Psoas muscle (tissue), 8 donors: Measurements from ENCODE around the gene CD109. TPM values are rescaled to one million over a fixed set of nuclear protein-coding genes. Genes with fewer than 3 reads are reported as not detected.
A peak's percentile ranks its signal among the peaks of the same experiment; 100 is the strongest.
"Not testable (repeated sequence)": the region's sequence is repeated elsewhere in the genome, so short reads cannot be mapped to it uniquely, and the experiment has no call there.

Experiments used
- ATAC-seq, 4 donors: fragments of 200-7000 bp; cut with Tn5 transposase; one replicate each; pipeline ENCODE4 v1.9.1; 2020; ENCODE audit warnings: moderate library complexity in 3 of 4, mild to moderate bottlenecking in 2 of 4
- DNase-seq, 2 donors: peaks; one replicate each; pipeline ENCODE4 v3.0.0-alpha.2; 2020
- H3K27ac ChIP-seq: fragments of 200-600 bp; one replicate; pipeline ENCODE4 v1.8.0; 2022
- H3K27me3 ChIP-seq, 3 donors: fragments of 200-600 bp in 1 of 3; one replicate each; pipeline versions ENCODE4 v1.6.1 to v1.8.0; 2013 to 2022; ENCODE audit warnings: low read length in 2 of 3, mild to moderate bottlenecking in 2 of 3, moderate library complexity in 1 of 3; ENCODE audit not compliant: insufficient read depth in 3 of 3
- H3K36me3 ChIP-seq, 2 donors: fragments of 200-600 bp in 1 of 2; one replicate each; pipeline versions ENCODE4 v1.6.1 to v1.8.0; 2013 to 2022; ENCODE audit warnings: low read depth in 1 of 2, mild to moderate bottlenecking in 1 of 2, moderate library complexity in 1 of 2; ENCODE audit not compliant: insufficient read depth in 1 of 2
- H3K4me1 ChIP-seq: fragments of 200-600 bp; one replicate; pipeline ENCODE4 v1.8.0; 2022
- H3K4me3 ChIP-seq: fragments of 200-600 bp; one replicate; pipeline ENCODE4 v1.8.0; 2022; ENCODE audit warnings: mild to moderate bottlenecking
- H3K9me3 ChIP-seq: fragments of 200-600 bp; one replicate; pipeline ENCODE4 v1.8.0; 2022
- WGBS, 3 donors: extraction: QIAGEN DNeasy Blood & Tissue Kit; methylation state at CpG; one replicate each; pipeline versions ENCODE4 v1.1.6 to v1.1.7; 2013; 5-methylcytosine and 5-hydroxymethylcytosine counted together
- intact Hi-C, 2 donors: fragments of 100-400 bp; cut with DNase I; formaldehyde crosslinking; loops; one replicate each; pipeline versions ENCODE4 v1.11.0 to v1.14.2; 2022
- polyA plus RNA-seq, 3 donors: library from polyadenylated mRNA; stranded (reverse); fragments of 200-250 nt; gene quantifications; one replicate each; pipeline ENCODE4 v1.2.3, GENCODE V29; 2013
- total RNA-seq, 4 donors: library from RNA; stranded (reverse); fragmentation: NEBNext Ultra II Directional in 2 of 4; extraction: Animal tissue kit (Norgen Biotek cat#: 25700) in 2 of 4; gene quantifications; one replicate each; pipeline versions ENCODE4 v1.2.1 to v1.2.4, GENCODE V29; 2021 to 2023
- TF ChIP-seq, protein P1 (sequence below): fragments of 200-600 bp; IDR thresholded peaks from one replicate; pipeline ENCODE4 v1.8.0; 2022; ENCODE audit warnings: antibody characterized with exemption
- donor health status: healthy with polysubstance abuse.
- donor health status: DM: no; HTN: no; CAD: no; lungs with moderate emphysema.
- donor health status: Bipolar disorder and iron deficiency.
- donor health status: healthy.
- donor health status: DM: yes; HTN: yes; CAD: no.
- donor health status: DM: no; HTN: no; CAD: no.
- donor health status: DM: no; HTN: no; CAD: no.
- donor health status: DM: yes; HTN: yes; CAD: no.

CD109 gene
- total and polyA plus RNA-seq, 7 donors: 0.31 to 3.9 (median 1.8) TPM

GRCh38 chr6:73830119-73830518 lies 134.1 kb downstream of the CD109 start:
- WGBS, 3 donors: 51 to 72% (median 63%) methylated on average over 2 of the region's 2 CpGs
- intact Hi-C loops: no loop called here
- ATAC-seq (no peak), DNase-seq (no peak)
- Histone ChIP-seq H3K36me3 (no peaks in the 10 kb centered on the region), H3K27ac (no peak overlapping the region), H3K4me3 (no peak overlapping the region), H3K9me3 (no peaks in the 10 kb centered on the region), H3K27me3 (no peaks in the 10 kb centered on the region), H3K4me1 (no peaks in the 10 kb centered on the region)
- TF ChIP-seq, protein P1, sequence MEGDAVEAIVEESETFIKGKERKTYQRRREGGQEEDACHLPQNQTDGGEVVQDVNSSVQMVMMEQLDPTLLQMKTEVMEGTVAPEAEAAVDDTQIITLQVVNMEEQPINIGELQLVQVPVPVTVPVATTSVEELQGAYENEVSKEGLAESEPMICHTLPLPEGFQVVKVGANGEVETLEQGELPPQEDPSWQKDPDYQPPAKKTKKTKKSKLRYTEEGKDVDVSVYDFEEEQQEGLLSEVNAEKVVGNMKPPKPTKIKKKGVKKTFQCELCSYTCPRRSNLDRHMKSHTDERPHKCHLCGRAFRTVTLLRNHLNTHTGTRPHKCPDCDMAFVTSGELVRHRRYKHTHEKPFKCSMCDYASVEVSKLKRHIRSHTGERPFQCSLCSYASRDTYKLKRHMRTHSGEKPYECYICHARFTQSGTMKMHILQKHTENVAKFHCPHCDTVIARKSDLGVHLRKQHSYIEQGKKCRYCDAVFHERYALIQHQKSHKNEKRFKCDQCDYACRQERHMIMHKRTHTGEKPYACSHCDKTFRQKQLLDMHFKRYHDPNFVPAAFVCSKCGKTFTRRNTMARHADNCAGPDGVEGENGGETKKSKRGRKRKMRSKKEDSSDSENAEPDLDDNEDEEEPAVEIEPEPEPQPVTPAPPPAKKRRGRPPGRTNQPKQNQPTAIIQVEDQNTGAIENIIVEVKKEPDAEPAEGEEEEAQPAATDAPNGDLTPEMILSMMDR: no peak

GRCh38 chr6:73832313-73832712 lies 136.3 kb downstream of the CD109 start:
- 15 to 38% (median 22%) methylated on average over 1 of the region's 1 CpG for WGBS, 3 donors
- TF ChIP-seq, protein P1: no peak
- ATAC-seq: peak; percentile 40 to 63 (median 59)
- intact Hi-C loops: no loop called here
- Histone ChIP-seq H3K4me1 (no peaks in the 10 kb centered on the region), H3K27me3 (no peaks in the 10 kb centered on the region), H3K27ac (no peak overlapping the region), H3K9me3 (no peaks in the 10 kb centered on the region), H3K36me3 (no peaks in the 10 kb centered on the region), H3K4me3 (no peak overlapping the region)
- no peak for DNase-seq

DNA sequence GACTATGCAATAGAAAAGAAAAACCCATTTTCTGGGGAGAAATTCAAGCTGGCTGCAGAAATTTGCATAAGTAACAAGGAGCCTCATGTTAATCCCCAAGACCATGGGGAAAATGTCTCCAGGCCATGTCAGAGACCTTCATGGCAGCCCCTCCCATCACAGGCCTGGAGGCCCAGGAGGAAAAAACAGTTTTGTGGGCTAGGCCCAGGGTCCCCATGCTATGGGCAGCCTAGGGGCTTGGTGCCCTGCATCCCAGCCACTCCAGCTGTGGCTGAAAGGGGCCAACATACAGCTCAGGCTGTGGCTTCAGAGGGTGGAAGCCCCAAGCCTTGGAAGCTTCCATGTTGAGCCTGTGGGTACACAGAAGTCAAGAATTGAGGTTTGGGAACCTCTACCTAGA lies 148.7 kb downstream of the CD109 start:
- intact Hi-C loops, H3K27me3 ChIP-seq, H3K4me1 ChIP-seq, H3K9me3 ChIP-seq, H3K4me3 ChIP-seq, H3K36me3 ChIP-seq, H3K27ac ChIP-seq, ATAC-seq, DNase-seq: not testable (repeated sequence)

- H3K4me3 ChIP-seq, H3K9me3 ChIP-seq, ATAC-seq, H3K36me3 ChIP-seq, DNase-seq, H3K27me3 ChIP-seq, H3K27ac ChIP-seq, H3K4me1 ChIP-seq: not testable (repeated sequence)
- intact Hi-C loops: loop anchor here in 1 of 2 donors (10.0 kb wide), 1 partner anchor 1364 kb away; no protein-coding TSS in a partner anchor
- WGBS, 3 donors: 97 to 100% (median 98%) methylated on average over 1 to 22 of the region's 25 CpGs
These were observed 155.0 kb downstream of the CD109 start for GRCh38 chr6:73851048-73851447.

DNA sequence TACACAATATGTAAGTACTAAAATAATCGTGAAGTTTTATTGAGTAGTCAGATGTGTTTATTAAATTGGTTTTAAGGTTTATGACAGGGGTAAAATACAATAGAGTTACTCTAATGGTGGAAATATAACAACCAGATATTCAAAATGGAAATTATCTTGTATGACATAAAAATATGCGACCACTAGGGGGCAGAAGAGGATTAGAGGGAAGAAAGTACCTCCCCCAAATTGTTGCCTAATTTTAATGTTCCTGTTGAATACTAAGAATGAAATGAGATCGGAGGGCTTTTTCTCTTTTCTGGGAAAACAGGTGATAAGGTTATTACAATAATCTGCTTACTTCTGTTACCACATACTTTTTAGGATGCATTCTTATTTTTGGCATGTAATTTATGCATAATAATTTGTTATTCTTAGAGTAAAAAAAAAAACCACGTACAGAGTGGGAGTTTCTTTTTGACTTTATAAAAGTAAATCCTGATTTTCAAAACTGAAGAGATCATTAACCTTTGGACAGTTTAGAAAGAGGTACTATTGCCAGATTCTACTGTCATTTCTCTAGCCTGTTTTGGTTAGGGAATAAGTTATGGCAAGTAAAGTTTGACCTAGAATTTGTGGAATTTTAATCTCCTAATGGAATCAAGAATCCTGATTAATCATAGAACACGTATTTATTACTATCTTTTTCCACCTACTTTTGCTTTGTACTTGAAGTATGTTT lies 159.2 kb downstream of the CD109 start:
- DNase-seq (no peak), ATAC-seq (peak in 1 of 4 donors; percentile 41)
- Histone ChIP-seq H3K4me1 (no peaks in the 10 kb centered on the region), H3K36me3 (no peaks in the 10 kb centered on the region), H3K27me3 (no peaks in the 10 kb centered on the region), H3K9me3 (no peaks in the 10 kb centered on the region), H3K27ac (no peak overlapping the region), H3K4me3 (peak overlapping the region; percentile 31)
- TF ChIP-seq, protein P1: peak; percentile 62
- WGBS, 3 donors: 10 to 18% (median 13%) methylated on average over 5 of the region's 5 CpGs
- intact Hi-C loops: loop anchor here (5.0 to 10.0 kb wide), 2 partner anchors 1352 to 1360 kb away; partner anchors contain the start of gene COL12A1 (in 1 of the 2)
